Ovary (tissue), 3 donors: Measurements from ENCODE around the gene PRRT2.

ENCODE experiments used
- CTCF ChIP-seq, 3 donors: fragments of 450-650 bp in 2 of 3; fragments of 200-600 bp in 1 of 3; IDR thresholded peaks; one replicate each; pipeline versions ENCODE4 v1.5.1 to v1.8.0; 2016 to 2022; ENCODE audit warnings: antibody characterized with exemption in 3 of 3, mild to moderate bottlenecking in 1 of 3
- EP300 ChIP-seq: sonication (generic); formaldehyde crosslinking; IDR thresholded peaks from one replicate; pipeline ENCODE4 v1.6.1; 2017; ENCODE audit warnings: antibody characterized with exemption
- donor health status: DM: no; HTN: no; CAD: no.

GRCh38 chr16:29790949-29791844 lies 20.8 kb upstream of the PRRT2 start:
- TF ChIP-seq CTCF (IDR thresholded peaks at IDR 0.05) (no peak), EP300 (no peak)
